GM23338 (cell line): Measurements from ENCODE around the gene HERC2. TPM values are rescaled to one million over a fixed set of nuclear protein-coding genes. Genes with fewer than 3 reads are reported as not detected.

Experiments used
- ATAC-seq: fragments of 200-7000 bp; cut with Tn5 transposase; 3 replicates; pipeline ENCODE4 v1.9.1; 2020
- DNase-seq: peaks from one replicate; pipeline ENCODE4 v3.0.0-alpha.2; 2015; ENCODE audit warnings: low spot score
- H2AFZ ChIP-seq: fragments of 200-600 bp; sonication (generic); 2 replicates; pipeline ENCODE4 v1.8.0; 2016; ENCODE audit warnings: antibody characterized with exemption, mild to moderate bottlenecking, moderate library complexity
- H3F3A ChIP-seq: fragments of 200-600 bp; sonication (generic); replicated peaks from 2 replicates; pipeline ENCODE4 v1.8.0; 2017; ENCODE audit warnings: antibody characterized with exemption, mixed run types, low read depth
- H3K27ac ChIP-seq: fragments of 200-600 bp; sonication (generic); 2 replicates; pipeline ENCODE4 v1.6.1; 2016; ENCODE audit warnings: low read depth
- H3K27me3 ChIP-seq: fragments of 200-600 bp; sonication (generic); 2 replicates; pipeline ENCODE4 v1.8.0; 2016; ENCODE audit warnings: mild to moderate bottlenecking, mixed run types, moderate library complexity; ENCODE audit not compliant: insufficient read depth
- H3K36me3 ChIP-seq: fragments of 200-600 bp; sonication (generic); 2 replicates; pipeline ENCODE4 v1.8.0; 2016; ENCODE audit warnings: mild to moderate bottlenecking; ENCODE audit not compliant: insufficient read depth
- H3K4me1 ChIP-seq: fragments of 200-600 bp; sonication (generic); 2 replicates; pipeline ENCODE4 v1.8.0; 2016; ENCODE audit warnings: mild to moderate bottlenecking, moderate library complexity; ENCODE audit not compliant: insufficient read depth
- H3K4me2 ChIP-seq: fragments of 200-600 bp; sonication (generic); 2 replicates; pipeline ENCODE4 v1.7.1; 2017; ENCODE audit warnings: mixed run types
- H3K4me3 ChIP-seq: fragments of 200-600 bp; sonication (generic); 2 replicates; pipeline ENCODE4 v1.6.1; 2016; ENCODE audit warnings: mixed run types
- H3K79me2 ChIP-seq: fragments of 200-600 bp; sonication (generic); replicated peaks from 2 replicates; pipeline ENCODE4 v1.8.0; 2017; ENCODE audit warnings: mild to moderate bottlenecking; ENCODE audit not compliant: insufficient read depth
- H3K9me2 ChIP-seq: fragments of 200-600 bp; sonication (generic); 2 replicates; pipeline ENCODE4 v1.8.0; 2017; ENCODE audit not compliant: insufficient read depth
- H4K20me1 ChIP-seq: fragments of 200-600 bp; sonication (generic); replicated peaks from 2 replicates; pipeline ENCODE4 v1.8.0; 2017; ENCODE audit warnings: mild to moderate bottlenecking; ENCODE audit not compliant: insufficient read depth
- H3K27ac Mint-ChIP-seq: 2 replicates; pipeline ENCODE4 v1.8.0; 2020; ENCODE audit warnings: inconsistent platforms, mild to moderate bottlenecking, moderate library complexity, mixed read lengths
- H3K27me3 Mint-ChIP-seq: 3 replicates; pipeline ENCODE4 v1.8.0; 2022; ENCODE audit warnings: low read depth, mild to moderate bottlenecking, moderate library complexity, mixed read lengths, inconsistent platforms; ENCODE audit not compliant: insufficient read depth, poor library complexity
- H3K36me3 Mint-ChIP-seq: 3 replicates; pipeline ENCODE4 v1.8.0; 2021; ENCODE audit warnings: low read depth, mild to moderate bottlenecking, inconsistent platforms, moderate library complexity, mixed read lengths
- H3K4me1 Mint-ChIP-seq: 3 replicates; pipeline ENCODE4 v1.8.0; 2020; ENCODE audit warnings: mild to moderate bottlenecking, inconsistent platforms, mixed read lengths
- H3K4me3 Mint-ChIP-seq: 3 replicates; pipeline ENCODE4 v1.8.0; 2021; ENCODE audit warnings: moderate library complexity, mild to moderate bottlenecking, inconsistent platforms, mixed read lengths
- H3K9me3 Mint-ChIP-seq: 3 replicates; pipeline ENCODE4 v1.8.0; 2020; ENCODE audit warnings: moderate library complexity, mild to moderate bottlenecking, inconsistent platforms, mixed read lengths
- CREB1 ChIP-seq: fragments of 250-450 bp; sonication (Bioruptor Pico); IDR thresholded peaks from 2 replicates; pipeline ENCODE4 v1.5.0; 2020; ENCODE audit warnings: low read depth, mild to moderate bottlenecking, moderate library complexity
- EZH2 ChIP-seq: fragments of 200-600 bp; sonication (generic); IDR thresholded peaks from one replicate; pipeline ENCODE4 v1.8.0; 2017; ENCODE audit warnings: antibody characterized with exemption, mild to moderate bottlenecking, low read depth; ENCODE audit not compliant: unreplicated experiment
- EZH2phosphoT487 ChIP-seq: fragments of 200-600 bp; sonication (generic); IDR thresholded peaks from one replicate; pipeline ENCODE4 v1.8.1; 2018; ENCODE audit warnings: antibody characterized with exemption; ENCODE audit not compliant: unreplicated experiment
- JUNB ChIP-seq: IDR thresholded peaks from one replicate; pipeline ENCODE4 v1.6.1; 2016; ENCODE audit warnings: antibody characterized with exemption; ENCODE audit not compliant: unreplicated experiment
- NANOG ChIP-seq: IDR thresholded peaks from 2 replicates; pipeline ENCODE4 v1.6.1; 2016; ENCODE audit warnings: antibody characterized with exemption, borderline replicate concordance
- POLR2AphosphoS5 ChIP-seq: IDR thresholded peaks from 2 replicates; pipeline ENCODE4 v1.6.1; 2016; ENCODE audit warnings: antibody characterized with exemption, low read depth
- STAT1 ChIP-seq: IDR thresholded peaks from one replicate; pipeline ENCODE4 v1.6.1; 2016; ENCODE audit warnings: antibody characterized with exemption; ENCODE audit not compliant: unreplicated experiment
- ZNF114 ChIP-seq: fragments of 250-450 bp; sonication (Bioruptor Pico); IDR thresholded peaks from 2 replicates; pipeline ENCODE4 v1.5.0; 2020; ENCODE audit warnings: mild to moderate bottlenecking, moderate library complexity
- ZNF331 ChIP-seq: fragments of 250-450 bp; sonication (Bioruptor Pico); IDR thresholded peaks from 2 replicates; pipeline ENCODE4 v1.5.0; 2020; ENCODE audit warnings: low read depth, mild to moderate bottlenecking, moderate library complexity
- polyA plus RNA-seq: library from polyadenylated mRNA; unstranded; fragments of >200 nt; fragmentation: Nextera tagmentation; extraction: Ambion mirVana; gene quantifications from 2 replicates; pipeline ENCODE4 v1.2.1, GENCODE V29; 2016
- total RNA-seq: library from RNA; depleted of rRNA; stranded (reverse); fragments of >200 nt; shearing (Covaris generic); gene quantifications from 2 replicates; pipeline ENCODE4 v1.2.3, GENCODE V29; 2014
- TF ChIP-seq, protein P1 (sequence below): fragments of 250-450 bp; sonication (Bioruptor Pico); IDR thresholded peaks from 2 replicates; pipeline ENCODE4 v1.5.0; 2020; ENCODE audit warnings: mild to moderate bottlenecking, moderate library complexity
- TF ChIP-seq, protein P2 (sequence below), 2 experiments: fragments of 200-600 bp in 1 of 2; sonication (generic) in 1 of 2; conservative IDR thresholded peaks; 2 replicates each; pipeline versions ENCODE4 v1.5.1 to v1.6.1; 2016 to 2017; ENCODE audit warnings: antibody characterized with exemption in 2 of 2, low read depth in 2 of 2, mild to moderate bottlenecking in 2 of 2, moderate library complexity in 1 of 2
- TF ChIP-seq, protein P3 (sequence below): IDR thresholded peaks from 2 replicates; pipeline ENCODE4 v1.6.1; 2016; ENCODE audit warnings: antibody characterized with exemption
- TF ChIP-seq, protein P4 (sequence below): IDR thresholded peaks from one replicate; pipeline ENCODE4 v1.6.1; 2018; ENCODE audit warnings: antibody characterized with exemption; ENCODE audit not compliant: unreplicated experiment

Gene HERC2
- total and polyA plus RNA-seq, 2 experiments from 2014 or later: 71.3 to 80.7 TPM

DNA sequence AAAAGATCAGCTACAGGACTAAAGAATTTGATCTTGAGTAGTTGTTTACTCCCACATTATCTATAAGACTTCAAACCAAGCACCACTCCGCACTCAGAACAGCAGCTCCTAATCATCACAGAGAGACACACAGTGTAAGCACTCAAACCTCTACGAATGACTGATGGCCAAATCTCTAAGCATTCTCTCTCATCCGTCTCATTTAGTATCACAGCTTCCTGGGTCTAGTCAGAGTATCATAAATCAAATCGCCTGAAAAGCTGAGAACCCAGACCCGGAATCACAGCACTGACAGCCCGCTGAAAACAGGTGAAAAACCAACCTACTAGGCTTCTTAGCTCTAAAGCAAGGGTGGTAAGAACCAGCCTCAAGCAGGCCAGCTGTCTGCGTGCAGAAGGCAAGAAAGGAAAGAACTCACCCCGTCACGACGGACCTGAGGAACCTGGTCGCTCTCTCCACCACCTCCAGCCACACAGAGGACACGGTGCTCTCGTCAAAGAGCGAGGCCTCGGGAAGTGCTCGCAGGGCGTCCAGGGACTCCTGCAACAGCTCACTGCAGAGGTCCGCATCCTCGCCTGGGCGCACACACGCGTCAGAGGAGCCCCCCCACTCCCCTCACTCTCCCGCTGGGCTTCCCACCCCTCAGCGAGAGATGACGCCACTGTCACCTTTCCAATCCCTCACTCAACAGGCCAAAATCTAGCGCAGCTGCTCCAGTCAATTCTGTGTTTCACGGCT, 47.9 kb downstream of the HERC2 start:
- Mint-ChIP-seq H3K27ac (peak overlapping the region; percentile 29; the same call in 1 of the 2 replicates), H3K4me1 (peaks cover 16% of the 10 kb centered on the region), H3K9me3 (no peaks in the 10 kb centered on the region), H3K36me3 (peaks cover 62% of the 10 kb centered on the region), H3K4me3 (no peak overlapping the region), H3K27me3 (peaks cover 2% of the 10 kb centered on the region)
- H3K27ac ChIP-seq: peak overlapping the region; percentile 39; the same call in 1 of the 2 replicates
- no peak overlapping the region for H2AFZ ChIP-seq
- no peaks in the 10 kb centered on the region for H3K4me1 ChIP-seq
- no peaks in the 10 kb centered on the region for H3K27me3 ChIP-seq
- peaks cover 8% of the 10 kb centered on the region; the same call in 1 of the 2 replicates for H3K36me3 ChIP-seq
- peaks cover 3% of the 10 kb centered on the region; the same call in 1 of the 2 replicates for H4K20me1 ChIP-seq
- ATAC-seq (peak; percentile 52; the same call in 2 of the 3 replicates), DNase-seq (no peak)
- peaks cover 16% of the 10 kb centered on the region for H3K79me2 ChIP-seq
- TF ChIP-seq STAT1 (no peak), NANOG (no peak), JUNB (no peak), EZH2 (no peak), ZNF331 (CRISPR knock-in tag) (no peak), POLR2AphosphoS5 (no peak), CREB1 (CRISPR knock-in tag) (no peak), ZNF114 (CRISPR knock-in tag) (no peak), EZH2phosphoT487 (no peak)
- TF ChIP-seq, protein P1, sequence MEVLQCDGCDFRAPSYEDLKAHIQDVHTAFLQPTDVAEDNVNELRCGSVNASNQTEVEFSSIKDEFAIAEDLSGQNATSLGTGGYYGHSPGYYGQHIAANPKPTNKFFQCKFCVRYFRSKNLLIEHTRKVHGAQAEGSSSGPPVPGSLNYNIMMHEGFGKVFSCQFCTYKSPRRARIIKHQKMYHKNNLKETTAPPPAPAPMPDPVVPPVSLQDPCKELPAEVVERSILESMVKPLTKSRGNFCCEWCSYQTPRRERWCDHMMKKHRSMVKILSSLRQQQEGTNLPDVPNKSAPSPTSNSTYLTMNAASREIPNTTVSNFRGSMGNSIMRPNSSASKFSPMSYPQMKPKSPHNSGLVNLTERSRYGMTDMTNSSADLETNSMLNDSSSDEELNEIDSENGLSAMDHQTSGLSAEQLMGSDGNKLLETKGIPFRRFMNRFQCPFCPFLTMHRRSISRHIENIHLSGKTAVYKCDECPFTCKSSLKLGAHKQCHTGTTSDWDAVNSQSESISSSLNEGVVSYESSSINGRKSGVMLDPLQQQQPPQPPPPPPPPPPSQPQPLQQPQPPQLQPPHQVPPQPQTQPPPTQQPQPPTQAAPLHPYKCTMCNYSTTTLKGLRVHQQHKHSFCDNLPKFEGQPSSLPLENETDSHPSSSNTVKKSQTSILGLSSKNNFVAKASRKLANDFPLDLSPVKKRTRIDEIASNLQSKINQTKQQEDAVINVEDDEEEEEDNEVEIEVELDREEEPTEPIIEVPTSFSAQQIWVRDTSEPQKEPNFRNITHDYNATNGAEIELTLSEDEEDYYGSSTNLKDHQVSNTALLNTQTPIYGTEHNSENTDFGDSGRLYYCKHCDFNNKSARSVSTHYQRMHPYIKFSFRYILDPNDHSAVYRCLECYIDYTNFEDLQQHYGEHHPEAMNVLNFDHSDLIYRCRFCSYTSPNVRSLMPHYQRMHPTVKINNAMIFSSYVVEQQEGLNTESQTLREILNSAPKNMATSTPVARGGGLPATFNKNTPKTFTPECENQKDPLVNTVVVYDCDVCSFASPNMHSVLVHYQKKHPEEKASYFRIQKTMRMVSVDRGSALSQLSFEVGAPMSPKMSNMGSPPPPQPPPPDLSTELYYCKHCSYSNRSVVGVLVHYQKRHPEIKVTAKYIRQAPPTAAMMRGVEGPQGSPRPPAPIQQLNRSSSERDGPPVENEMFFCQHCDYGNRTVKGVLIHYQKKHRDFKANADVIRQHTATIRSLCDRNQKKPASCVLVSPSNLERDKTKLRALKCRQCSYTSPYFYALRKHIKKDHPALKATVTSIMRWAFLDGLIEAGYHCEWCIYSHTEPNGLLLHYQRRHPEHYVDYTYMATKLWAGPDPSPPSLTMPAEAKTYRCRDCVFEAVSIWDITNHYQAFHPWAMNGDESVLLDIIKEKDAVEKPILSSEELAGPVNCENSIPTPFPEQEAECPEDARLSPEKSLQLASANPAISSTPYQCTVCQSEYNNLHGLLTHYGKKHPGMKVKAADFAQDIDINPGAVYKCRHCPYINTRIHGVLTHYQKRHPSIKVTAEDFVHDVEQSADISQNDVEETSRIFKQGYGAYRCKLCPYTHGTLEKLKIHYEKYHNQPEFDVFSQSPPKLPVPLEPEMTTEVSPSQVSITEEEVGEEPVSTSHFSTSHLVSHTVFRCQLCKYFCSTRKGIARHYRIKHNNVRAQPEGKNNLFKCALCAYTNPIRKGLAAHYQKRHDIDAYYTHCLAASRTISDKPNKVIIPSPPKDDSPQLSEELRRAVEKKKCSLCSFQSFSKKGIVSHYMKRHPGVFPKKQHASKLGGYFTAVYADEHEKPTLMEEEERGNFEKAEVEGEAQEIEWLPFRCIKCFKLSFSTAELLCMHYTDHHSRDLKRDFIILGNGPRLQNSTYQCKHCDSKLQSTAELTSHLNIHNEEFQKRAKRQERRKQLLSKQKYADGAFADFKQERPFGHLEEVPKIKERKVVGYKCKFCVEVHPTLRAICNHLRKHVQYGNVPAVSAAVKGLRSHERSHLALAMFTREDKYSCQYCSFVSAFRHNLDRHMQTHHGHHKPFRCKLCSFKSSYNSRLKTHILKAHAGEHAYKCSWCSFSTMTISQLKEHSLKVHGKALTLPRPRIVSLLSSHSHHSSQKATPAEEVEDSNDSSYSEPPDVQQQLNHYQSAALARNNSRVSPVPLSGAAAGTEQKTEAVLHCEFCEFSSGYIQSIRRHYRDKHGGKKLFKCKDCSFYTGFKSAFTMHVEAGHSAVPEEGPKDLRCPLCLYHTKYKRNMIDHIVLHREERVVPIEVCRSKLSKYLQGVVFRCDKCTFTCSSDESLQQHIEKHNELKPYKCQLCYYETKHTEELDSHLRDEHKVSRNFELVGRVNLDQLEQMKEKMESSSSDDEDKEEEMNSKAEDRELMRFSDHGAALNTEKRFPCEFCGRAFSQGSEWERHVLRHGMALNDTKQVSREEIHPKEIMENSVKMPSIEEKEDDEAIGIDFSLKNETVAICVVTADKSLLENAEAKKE (CRISPR knock-in tag): no peak
- TF ChIP-seq, protein P2, sequence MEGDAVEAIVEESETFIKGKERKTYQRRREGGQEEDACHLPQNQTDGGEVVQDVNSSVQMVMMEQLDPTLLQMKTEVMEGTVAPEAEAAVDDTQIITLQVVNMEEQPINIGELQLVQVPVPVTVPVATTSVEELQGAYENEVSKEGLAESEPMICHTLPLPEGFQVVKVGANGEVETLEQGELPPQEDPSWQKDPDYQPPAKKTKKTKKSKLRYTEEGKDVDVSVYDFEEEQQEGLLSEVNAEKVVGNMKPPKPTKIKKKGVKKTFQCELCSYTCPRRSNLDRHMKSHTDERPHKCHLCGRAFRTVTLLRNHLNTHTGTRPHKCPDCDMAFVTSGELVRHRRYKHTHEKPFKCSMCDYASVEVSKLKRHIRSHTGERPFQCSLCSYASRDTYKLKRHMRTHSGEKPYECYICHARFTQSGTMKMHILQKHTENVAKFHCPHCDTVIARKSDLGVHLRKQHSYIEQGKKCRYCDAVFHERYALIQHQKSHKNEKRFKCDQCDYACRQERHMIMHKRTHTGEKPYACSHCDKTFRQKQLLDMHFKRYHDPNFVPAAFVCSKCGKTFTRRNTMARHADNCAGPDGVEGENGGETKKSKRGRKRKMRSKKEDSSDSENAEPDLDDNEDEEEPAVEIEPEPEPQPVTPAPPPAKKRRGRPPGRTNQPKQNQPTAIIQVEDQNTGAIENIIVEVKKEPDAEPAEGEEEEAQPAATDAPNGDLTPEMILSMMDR (conservative IDR thresholded peaks at IDR 0.05; ENCODE audit: low read depth in 2 of 2): no peak; a peak in 1 of 4 replicates
- TF ChIP-seq, protein P3, sequence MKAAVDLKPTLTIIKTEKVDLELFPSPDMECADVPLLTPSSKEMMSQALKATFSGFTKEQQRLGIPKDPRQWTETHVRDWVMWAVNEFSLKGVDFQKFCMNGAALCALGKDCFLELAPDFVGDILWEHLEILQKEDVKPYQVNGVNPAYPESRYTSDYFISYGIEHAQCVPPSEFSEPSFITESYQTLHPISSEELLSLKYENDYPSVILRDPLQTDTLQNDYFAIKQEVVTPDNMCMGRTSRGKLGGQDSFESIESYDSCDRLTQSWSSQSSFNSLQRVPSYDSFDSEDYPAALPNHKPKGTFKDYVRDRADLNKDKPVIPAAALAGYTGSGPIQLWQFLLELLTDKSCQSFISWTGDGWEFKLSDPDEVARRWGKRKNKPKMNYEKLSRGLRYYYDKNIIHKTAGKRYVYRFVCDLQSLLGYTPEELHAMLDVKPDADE: no peak
- TF ChIP-seq, protein P4, sequence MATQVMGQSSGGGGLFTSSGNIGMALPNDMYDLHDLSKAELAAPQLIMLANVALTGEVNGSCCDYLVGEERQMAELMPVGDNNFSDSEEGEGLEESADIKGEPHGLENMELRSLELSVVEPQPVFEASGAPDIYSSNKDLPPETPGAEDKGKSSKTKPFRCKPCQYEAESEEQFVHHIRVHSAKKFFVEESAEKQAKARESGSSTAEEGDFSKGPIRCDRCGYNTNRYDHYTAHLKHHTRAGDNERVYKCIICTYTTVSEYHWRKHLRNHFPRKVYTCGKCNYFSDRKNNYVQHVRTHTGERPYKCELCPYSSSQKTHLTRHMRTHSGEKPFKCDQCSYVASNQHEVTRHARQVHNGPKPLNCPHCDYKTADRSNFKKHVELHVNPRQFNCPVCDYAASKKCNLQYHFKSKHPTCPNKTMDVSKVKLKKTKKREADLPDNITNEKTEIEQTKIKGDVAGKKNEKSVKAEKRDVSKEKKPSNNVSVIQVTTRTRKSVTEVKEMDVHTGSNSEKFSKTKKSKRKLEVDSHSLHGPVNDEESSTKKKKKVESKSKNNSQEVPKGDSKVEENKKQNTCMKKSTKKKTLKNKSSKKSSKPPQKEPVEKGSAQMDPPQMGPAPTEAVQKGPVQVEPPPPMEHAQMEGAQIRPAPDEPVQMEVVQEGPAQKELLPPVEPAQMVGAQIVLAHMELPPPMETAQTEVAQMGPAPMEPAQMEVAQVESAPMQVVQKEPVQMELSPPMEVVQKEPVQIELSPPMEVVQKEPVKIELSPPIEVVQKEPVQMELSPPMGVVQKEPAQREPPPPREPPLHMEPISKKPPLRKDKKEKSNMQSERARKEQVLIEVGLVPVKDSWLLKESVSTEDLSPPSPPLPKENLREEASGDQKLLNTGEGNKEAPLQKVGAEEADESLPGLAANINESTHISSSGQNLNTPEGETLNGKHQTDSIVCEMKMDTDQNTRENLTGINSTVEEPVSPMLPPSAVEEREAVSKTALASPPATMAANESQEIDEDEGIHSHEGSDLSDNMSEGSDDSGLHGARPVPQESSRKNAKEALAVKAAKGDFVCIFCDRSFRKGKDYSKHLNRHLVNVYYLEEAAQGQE: no peak
- no peak overlapping the region for H3K4me2 ChIP-seq
- no peaks in the 10 kb centered on the region for H3F3A ChIP-seq
- no peak overlapping the region for H3K4me3 ChIP-seq
- no peaks in the 10 kb centered on the region for H3K9me2 ChIP-seq
